Activated naive CD8-positive, alpha-beta T cell treated with anti-CD3 and anti-CD28 coated beads for 36 hours (primary cell): ENCODE data around the gene UBR1. TPM values are rescaled to one million over a fixed set of nuclear protein-coding genes. Genes with fewer than 3 reads are reported as not detected.

Source experiments
- DNase-seq: peaks from one replicate; pipeline ENCODE4 v3.0.0; 2021
- H3K27ac Mint-ChIP-seq: one replicate; pipeline ENCODE4 v1.8.0; 2022; ENCODE audit warnings: mild to moderate bottlenecking, moderate library complexity, mixed read lengths
- H3K27me3 Mint-ChIP-seq: one replicate; pipeline ENCODE4 v1.8.0; 2022; ENCODE audit warnings: mild to moderate bottlenecking, mixed read lengths
- H3K36me3 Mint-ChIP-seq: one replicate; pipeline ENCODE4 v1.8.0; 2021; ENCODE audit warnings: mild to moderate bottlenecking, mixed read lengths
- H3K4me1 Mint-ChIP-seq: one replicate; pipeline ENCODE4 v1.8.0; 2021; ENCODE audit warnings: mixed read lengths
- H3K4me3 Mint-ChIP-seq: one replicate; pipeline ENCODE4 v1.8.0; 2022; ENCODE audit warnings: mild to moderate bottlenecking, moderate library complexity, mixed read lengths
- H3K9me3 Mint-ChIP-seq: one replicate; pipeline ENCODE4 v1.8.0; 2022; ENCODE audit warnings: mixed read lengths
- total RNA-seq, 2 experiments: library from RNA; stranded (reverse); gene quantifications; one replicate each; pipeline ENCODE4 v1.2.3, GENCODE V29; 2021

The UBR1 gene
- total RNA-seq, 2 experiments from 2014 or later, result 27.5 to 31.3 TPM

DNA sequence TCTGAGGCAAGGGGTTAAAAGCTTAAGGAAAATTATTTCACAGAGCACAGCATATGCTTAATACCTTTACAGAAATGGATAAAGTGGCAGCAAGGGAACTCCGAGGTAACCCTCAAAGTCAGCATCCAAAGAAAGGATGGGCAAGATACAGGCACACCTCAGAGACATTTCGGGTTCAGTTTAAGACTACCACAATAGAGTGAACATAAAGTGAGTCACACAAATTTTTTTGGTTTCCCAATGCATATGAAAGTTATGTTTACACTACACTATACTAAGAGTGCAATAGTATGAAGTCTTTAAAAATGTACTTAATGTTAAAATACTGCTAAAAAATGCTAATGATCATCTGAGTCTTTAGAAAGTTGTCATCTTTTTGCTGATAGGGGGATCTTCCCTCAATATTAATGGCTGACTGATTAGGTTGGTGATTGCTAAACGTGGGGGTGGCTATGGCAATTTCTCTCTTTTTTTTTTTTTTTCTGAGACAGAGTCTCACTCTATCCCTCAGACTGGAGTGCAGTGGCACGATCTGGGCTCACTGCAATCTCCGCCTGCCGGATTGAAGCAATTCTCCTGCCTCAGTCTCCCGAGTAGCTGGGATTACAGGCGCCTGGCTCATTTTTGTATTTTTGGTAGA lies 10.0 kb downstream of the UBR1 start:
- Mint-ChIP-seq H3K36me3 (peaks cover 34% of the 10 kb centered on the region), H3K9me3 (no peaks in the 10 kb centered on the region), H3K27ac (no peak overlapping the region), H3K4me3 (no peak overlapping the region), H3K4me1 (peaks cover 41% of the 10 kb centered on the region), H3K27me3 (no peaks in the 10 kb centered on the region)
- DNase-seq, result no peak

DNA sequence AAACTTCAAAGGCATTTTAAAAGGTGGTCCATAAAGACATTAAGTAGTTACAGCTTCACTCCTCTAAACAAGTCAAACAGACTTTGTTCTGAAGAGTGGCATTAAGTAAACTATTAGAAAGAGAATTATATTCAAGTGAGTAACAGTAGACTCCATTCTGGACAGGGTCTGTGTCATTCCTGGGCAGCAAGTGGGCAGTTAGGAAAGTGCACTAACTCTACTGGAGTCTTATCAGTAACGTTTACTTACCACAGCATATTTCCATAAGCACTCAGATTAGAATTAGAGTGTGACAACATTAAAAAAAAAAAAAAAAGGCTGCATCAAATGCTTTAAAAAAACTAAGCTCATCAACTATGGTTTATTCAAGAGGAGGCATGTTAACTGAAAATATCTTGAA lies 10.6 kb downstream of the UBR1 start:
- no peaks in the 10 kb centered on the region for H3K27me3 Mint-ChIP-seq
- no peak overlapping the region for H3K27ac Mint-ChIP-seq
- DNase-seq, result no peak
- H3K4me3 Mint-ChIP-seq, result no peak overlapping the region
- H3K9me3 Mint-ChIP-seq, result no peaks in the 10 kb centered on the region
- peaks cover 32% of the 10 kb centered on the region for H3K36me3 Mint-ChIP-seq
- H3K4me1 Mint-ChIP-seq, result peaks cover 39% of the 10 kb centered on the region

DNA sequence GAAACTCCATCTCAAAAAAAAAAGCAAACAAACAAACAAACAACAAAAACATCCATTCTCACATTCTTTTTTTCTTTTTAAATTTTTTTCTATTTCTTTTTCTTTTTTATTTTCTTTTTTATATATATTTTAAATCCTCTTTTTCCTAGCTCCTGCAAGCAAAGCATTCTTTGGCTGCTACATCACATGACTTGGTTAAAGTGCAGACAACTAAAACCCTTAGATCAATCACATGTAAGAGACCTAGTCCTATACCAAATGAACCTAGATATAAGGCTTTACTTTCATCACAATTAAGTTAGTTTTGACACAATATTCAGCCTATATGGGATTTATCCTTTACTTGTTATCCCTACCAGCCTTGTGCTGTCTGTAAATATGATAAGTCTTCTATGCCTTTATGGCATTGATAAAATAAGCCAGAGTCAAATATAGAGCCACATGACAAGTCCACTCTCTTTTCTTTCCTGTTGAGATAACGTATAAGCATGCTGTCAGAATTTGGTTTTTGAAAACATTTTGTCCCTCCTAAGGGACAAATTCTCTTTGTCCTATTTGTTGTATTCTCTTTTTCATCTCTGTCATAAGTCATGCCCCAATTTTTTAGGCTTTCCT lies 11.3 kb downstream of the UBR1 start:
- no peak overlapping the region for H3K27ac Mint-ChIP-seq

DNA sequence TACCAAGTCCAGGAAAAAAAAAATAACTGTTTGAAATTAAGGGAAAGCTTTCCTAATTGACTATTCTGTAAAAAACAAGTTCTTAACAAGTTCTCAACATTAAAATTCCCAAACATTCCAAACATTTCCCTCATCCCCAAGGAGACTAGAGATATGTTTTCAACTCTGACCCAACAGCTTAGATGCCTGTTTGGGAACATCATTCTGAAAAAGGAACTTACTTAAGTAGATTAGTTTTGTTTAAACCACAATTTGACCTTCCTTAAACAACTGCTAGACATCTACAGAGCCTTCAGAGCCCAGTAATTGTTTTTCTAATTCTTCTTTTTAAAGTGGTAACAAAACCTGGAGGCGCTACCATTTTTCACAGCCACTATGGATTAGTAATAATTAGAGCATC lies 12.8 kb downstream of the UBR1 start:
- H3K36me3 Mint-ChIP-seq, result peaks cover 26% of the 10 kb centered on the region
- peaks cover 34% of the 10 kb centered on the region for H3K4me1 Mint-ChIP-seq
- DNase-seq, result no peak
- H3K27me3 Mint-ChIP-seq, result no peaks in the 10 kb centered on the region
- no peak overlapping the region for H3K4me3 Mint-ChIP-seq
- no peaks in the 10 kb centered on the region for H3K9me3 Mint-ChIP-seq
- no peak overlapping the region for H3K27ac Mint-ChIP-seq

More for the DNA sequence above, 11.3 kb downstream of the UBR1 start:
- Mint-ChIP-seq H3K36me3 (peaks cover 26% of the 10 kb centered on the region), H3K4me3 (no peak overlapping the region), H3K9me3 (no peaks in the 10 kb centered on the region), H3K27me3 (no peaks in the 10 kb centered on the region), H3K4me1 (peaks cover 35% of the 10 kb centered on the region)
- DNase-seq, result no peak

DNA sequence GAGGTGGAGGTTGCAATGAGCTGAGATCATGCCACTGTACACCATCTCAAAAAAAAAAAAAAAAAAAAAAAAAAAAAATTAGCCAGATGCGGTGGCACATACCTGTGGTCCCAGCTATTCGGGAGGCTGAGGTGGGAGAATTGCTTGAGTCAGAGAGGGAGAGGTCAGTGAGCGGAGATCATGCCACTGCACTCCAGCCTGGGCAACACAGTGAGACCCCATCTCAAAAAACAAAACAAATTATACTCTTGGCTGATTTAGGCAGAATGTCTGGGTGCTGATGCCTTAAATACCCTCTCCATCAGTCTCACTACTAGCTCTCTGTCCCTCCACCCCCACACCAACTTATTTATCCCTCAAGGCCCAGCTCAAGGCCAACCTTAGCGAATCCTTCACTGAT lies 14.0 kb downstream of the UBR1 start:
- H3K9me3 Mint-ChIP-seq, result no peaks in the 10 kb centered on the region
- H3K4me1 Mint-ChIP-seq, result peaks cover 28% of the 10 kb centered on the region
- H3K36me3 Mint-ChIP-seq, result peaks cover 20% of the 10 kb centered on the region
- no peak overlapping the region for H3K4me3 Mint-ChIP-seq
- H3K27ac Mint-ChIP-seq, result no peak overlapping the region
- H3K27me3 Mint-ChIP-seq, result no peaks in the 10 kb centered on the region
- no peak for DNase-seq

DNA sequence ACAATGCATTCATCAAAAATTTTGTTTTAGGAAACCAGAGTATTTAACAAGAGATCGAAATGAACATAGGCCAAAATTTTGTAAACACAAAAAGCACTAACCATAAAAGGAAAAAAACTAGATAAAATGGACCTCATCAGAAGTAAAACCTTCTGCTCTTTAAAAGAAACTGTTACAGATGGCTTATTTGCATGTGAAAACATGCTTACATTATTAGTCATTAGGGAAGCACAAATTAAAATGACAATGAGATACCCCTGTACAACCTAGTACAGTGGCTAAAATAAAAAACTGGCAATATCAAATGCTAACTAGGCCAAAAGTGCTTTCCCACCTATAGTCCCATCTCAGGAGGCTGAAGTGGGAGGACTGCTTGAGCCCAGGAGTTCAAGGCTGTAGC lies 19.3 kb downstream of the UBR1 start:
- Mint-ChIP-seq H3K4me3 (no peak overlapping the region), H3K27ac (no peak overlapping the region), H3K4me1 (peaks cover 18% of the 10 kb centered on the region), H3K36me3 (peaks cover 22% of the 10 kb centered on the region), H3K9me3 (no peaks in the 10 kb centered on the region), H3K27me3 (no peaks in the 10 kb centered on the region)
- no peak for DNase-seq

DNA sequence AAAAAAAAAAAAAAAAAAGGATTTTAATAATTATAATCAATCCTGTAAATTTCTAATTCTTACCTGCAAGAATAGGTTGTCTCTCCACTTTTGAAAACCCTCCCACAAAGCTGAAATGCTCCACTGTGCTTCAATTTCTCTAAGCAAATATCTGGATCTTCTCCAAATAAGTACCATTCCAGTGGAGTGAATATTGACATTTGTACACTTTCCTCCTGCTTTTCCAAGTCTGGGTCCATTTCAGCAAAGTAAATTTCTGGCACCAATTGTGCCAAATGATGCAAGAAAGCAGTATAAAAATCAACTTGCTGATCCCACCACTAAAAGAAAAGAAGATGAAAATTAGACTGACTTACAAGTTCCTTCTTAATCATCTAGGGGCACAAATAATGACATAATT lies 19.9 kb downstream of the UBR1 start:
- Mint-ChIP-seq H3K27ac (no peak overlapping the region), H3K36me3 (peaks cover 25% of the 10 kb centered on the region), H3K9me3 (no peaks in the 10 kb centered on the region), H3K4me1 (peaks cover 18% of the 10 kb centered on the region), H3K4me3 (no peak overlapping the region), H3K27me3 (no peaks in the 10 kb centered on the region)
- no peak for DNase-seq

DNA sequence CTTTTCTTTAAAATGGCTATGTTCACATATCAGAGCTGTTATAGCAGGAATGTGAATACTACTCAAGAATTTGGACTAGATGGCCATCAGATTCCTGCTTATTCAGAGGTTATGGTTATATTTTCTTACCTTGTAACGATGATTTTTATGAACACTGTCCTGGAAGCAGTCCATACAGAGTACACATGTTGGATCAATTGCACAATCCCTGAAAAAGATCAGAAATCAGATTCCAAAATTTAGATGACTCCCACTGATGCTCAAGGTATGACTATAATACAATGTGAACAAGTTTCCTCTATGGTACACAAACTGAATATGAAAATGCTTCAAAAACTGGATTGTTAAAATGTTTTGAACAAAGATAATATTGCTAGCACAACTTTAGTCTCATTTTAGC lies 23.3 kb downstream of the UBR1 start:
- H3K27ac Mint-ChIP-seq, result no peak overlapping the region
- H3K4me3 Mint-ChIP-seq, result no peak overlapping the region
- H3K9me3 Mint-ChIP-seq, result no peaks in the 10 kb centered on the region
- no peak for DNase-seq
- peaks cover 35% of the 10 kb centered on the region for H3K36me3 Mint-ChIP-seq
- H3K27me3 Mint-ChIP-seq, result no peaks in the 10 kb centered on the region
- peaks cover 24% of the 10 kb centered on the region for H3K4me1 Mint-ChIP-seq

DNA sequence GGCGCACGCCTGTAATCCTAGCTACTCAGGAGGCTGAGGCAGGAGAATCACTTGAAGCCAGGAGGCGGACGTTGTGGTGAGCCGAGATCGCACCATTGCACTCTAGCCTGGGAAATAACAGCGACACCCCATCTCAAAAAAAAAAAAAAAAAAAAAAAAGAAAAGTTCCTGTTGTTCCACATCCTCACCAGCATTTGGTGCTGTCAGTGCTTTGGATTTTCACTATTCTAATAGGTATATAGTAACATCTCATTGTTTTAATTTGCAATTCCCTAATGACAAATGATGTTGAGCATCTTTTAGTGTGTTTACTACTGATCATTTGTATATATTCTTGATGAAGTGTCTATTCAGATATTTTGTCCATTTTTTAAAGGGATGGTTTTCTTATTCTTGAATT lies 24.6 kb downstream of the UBR1 start:
- H3K27me3 Mint-ChIP-seq, result no peaks in the 10 kb centered on the region
- H3K27ac Mint-ChIP-seq, result no peak overlapping the region
- H3K4me1 Mint-ChIP-seq, result peaks cover 19% of the 10 kb centered on the region
- H3K4me3 Mint-ChIP-seq, result no peak overlapping the region
- no peaks in the 10 kb centered on the region for H3K9me3 Mint-ChIP-seq
- DNase-seq, result no peak
- H3K36me3 Mint-ChIP-seq, result peaks cover 31% of the 10 kb centered on the region

DNA sequence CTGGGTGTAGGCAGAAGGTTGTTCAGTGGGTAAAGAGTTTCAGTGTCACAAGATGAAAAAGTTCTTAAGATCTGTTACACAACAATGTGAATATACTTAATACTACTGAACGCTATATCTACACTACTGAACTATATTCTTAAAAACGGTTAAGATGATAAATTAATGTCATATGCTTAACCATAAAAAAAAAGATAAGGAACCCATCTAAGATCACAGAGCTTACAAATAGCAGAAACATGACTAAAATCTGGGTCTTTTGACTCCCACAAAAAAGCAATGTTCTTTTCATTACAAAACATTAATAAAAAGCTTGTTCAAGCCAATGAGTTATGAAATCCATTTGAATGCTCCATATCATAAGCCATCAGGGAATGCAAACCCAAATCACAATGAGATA lies 34.4 kb downstream of the UBR1 start:
- DNase-seq, result no peak
- H3K36me3 Mint-ChIP-seq, result peaks cover 24% of the 10 kb centered on the region
- H3K4me1 Mint-ChIP-seq, result no peaks in the 10 kb centered on the region
- H3K4me3 Mint-ChIP-seq, result no peak overlapping the region
- H3K27ac Mint-ChIP-seq, result no peak overlapping the region
- H3K27me3 Mint-ChIP-seq, result no peaks in the 10 kb centered on the region
- H3K9me3 Mint-ChIP-seq, result no peaks in the 10 kb centered on the region

DNA sequence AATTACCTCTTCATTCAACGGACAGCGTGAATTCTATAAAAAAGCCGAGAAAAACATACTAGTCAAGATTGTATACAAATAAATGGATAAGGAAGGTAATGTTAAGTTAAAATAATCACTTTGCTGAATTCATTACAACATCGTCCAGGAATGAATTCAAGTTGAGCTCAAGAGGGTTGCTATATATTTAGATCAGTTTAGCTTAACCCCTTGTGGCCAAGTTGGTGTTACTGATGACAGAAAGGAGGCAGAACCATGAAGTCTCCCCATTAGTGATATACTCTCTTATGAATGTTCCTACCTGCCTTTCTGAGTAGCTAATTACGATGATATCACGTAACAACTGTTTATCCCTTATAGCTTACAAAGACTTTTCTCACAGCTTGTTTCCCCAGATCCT lies 34.9 kb downstream of the UBR1 start:
- DNase-seq, result no peak
- Mint-ChIP-seq H3K4me3 (no peak overlapping the region), H3K27me3 (no peaks in the 10 kb centered on the region), H3K4me1 (no peaks in the 10 kb centered on the region), H3K27ac (no peak overlapping the region), H3K9me3 (no peaks in the 10 kb centered on the region), H3K36me3 (peaks cover 24% of the 10 kb centered on the region)

DNA sequence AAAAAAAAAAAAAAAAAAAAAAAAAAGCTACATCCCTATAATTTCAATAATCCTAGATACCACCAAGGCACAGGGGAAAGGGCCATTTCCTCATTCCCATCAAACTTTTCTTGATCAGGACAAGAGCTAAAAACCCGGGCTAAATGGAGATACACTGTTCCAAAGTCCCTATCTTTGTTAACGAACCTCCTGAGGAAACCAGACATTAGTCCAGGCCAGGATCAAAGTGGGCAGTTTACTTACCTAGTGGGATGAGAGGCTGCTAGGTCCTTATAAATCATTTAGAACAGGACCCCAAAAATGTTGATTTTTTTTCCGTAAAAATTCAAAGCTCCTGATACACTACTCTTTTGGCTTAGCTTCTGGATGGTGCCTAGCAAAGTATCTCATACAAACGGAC lies 35.6 kb downstream of the UBR1 start:
- DNase-seq, result no peak
- Mint-ChIP-seq H3K9me3 (no peaks in the 10 kb centered on the region), H3K36me3 (peaks cover 26% of the 10 kb centered on the region), H3K27ac (no peak overlapping the region), H3K4me3 (no peak overlapping the region), H3K27me3 (no peaks in the 10 kb centered on the region), H3K4me1 (no peaks in the 10 kb centered on the region)

DNA sequence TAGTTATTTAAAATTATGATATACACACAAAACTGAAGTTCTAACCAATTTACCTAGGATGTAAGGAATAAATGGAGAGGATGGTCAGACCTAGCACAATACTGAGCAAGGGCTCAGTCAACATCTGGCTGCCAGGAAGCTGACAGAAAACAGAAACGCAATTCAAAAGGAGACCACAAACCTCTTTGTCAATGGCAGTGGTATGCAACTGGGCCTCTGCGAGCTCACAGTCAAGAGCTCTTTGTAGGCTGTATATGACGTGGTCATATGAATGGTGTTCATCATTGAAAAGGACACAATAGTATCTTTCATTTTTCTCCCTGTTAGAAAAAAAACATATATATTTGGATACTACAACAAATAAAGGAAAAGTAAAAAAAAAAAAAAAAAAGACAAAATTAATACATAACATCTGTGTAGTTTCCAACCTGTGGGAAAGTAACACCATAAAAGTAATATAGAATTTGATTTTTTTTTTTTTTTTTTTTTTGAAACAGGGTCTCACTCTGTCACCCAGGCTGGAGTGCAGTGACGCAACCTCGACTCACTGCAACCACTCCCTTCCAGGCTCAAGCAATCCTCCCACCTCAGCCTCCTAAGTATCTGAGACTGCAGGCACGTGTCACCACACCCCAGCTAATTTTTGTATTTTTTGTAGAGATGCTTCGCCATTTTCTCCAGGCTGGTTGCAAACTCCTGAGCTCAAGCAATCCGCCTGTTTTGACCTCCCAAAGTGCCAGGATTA lies 37.9 kb downstream of the UBR1 start:
- DNase-seq, result no peak
- Mint-ChIP-seq H3K4me1 (no peaks in the 10 kb centered on the region), H3K36me3 (peaks cover 19% of the 10 kb centered on the region), H3K9me3 (no peaks in the 10 kb centered on the region), H3K27me3 (no peaks in the 10 kb centered on the region), H3K27ac (no peak overlapping the region), H3K4me3 (no peak overlapping the region)

DNA sequence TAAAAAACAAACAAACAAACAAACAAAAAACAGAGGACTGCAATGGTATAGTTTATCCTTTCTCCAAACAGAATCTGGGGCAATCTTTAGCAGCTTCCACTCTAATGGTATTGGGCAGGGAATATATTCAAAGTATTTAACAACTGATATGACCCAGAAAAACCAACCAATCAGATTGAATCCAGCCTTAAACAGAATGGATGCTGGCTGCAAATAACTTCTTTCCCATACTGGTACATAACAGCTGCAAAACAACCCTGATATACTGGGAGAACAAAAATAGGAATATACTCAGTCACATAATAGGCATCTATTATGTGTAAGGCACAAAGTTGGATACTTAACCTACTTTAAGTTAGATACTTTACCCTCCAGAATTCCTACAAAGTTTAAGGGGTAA lies 49.1 kb downstream of the UBR1 start:
- H3K36me3 Mint-ChIP-seq, result peaks cover 19% of the 10 kb centered on the region
- H3K27me3 Mint-ChIP-seq, result no peaks in the 10 kb centered on the region
- no peak overlapping the region for H3K27ac Mint-ChIP-seq
- no peaks in the 10 kb centered on the region for H3K9me3 Mint-ChIP-seq
- H3K4me3 Mint-ChIP-seq, result no peak overlapping the region
- DNase-seq, result no peak
- no peaks in the 10 kb centered on the region for H3K4me1 Mint-ChIP-seq

DNA sequence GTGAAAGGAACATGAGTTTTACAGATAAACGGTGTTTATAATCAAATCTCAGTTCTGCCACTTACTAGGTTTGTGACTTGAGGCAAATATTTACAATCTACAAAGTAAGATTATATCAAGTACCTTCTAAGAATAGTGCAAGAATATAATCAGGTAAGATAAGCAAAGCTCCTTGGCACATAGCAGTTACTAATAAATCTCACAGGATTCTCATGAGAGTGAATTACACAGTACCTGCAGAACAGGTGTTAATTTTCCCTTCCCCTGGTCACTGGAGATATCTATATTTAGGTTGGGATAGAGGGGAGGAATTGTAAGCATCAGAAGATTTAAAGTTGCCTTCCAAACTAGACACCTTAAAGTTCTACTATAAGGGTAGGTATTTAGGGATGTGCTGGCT lies 53.0 kb downstream of the UBR1 start:
- H3K4me1 Mint-ChIP-seq, result no peaks in the 10 kb centered on the region
- H3K9me3 Mint-ChIP-seq, result no peaks in the 10 kb centered on the region
- no peak overlapping the region for H3K27ac Mint-ChIP-seq
- H3K36me3 Mint-ChIP-seq, result peaks cover 21% of the 10 kb centered on the region
- no peaks in the 10 kb centered on the region for H3K27me3 Mint-ChIP-seq
- no peak overlapping the region for H3K4me3 Mint-ChIP-seq
- DNase-seq, result no peak

DNA sequence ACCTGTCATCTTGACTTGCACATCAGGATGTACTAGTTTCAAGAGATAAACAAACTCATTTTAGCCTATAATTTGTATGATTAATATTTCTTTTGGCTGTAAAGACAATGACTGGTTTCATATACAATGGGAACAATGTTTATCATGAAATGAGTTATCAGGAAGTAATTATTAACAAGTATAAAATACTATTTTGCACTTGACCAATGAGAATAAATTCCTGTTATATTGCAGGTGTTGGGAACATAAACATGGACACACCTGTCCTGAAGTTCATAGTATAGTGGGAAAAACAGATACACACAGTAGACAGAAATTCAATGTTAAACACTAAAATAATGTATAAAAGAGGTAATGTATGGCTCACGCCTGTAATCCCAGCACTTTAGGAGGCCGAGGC lies 56.9 kb downstream of the UBR1 start:
- Mint-ChIP-seq H3K4me1 (no peaks in the 10 kb centered on the region), H3K4me3 (no peak overlapping the region), H3K27me3 (no peaks in the 10 kb centered on the region), H3K27ac (no peak overlapping the region), H3K36me3 (peaks cover 27% of the 10 kb centered on the region), H3K9me3 (no peaks in the 10 kb centered on the region)
- no peak for DNase-seq
